Measurements from ENCODE around the gene BABAM2. TPM values are rescaled to one million over a fixed set of nuclear protein-coding genes. Genes with fewer than 3 reads are reported as not detected.

Gene BABAM2
- total RNA-seq = 45.9 and 46.7 TPM in 2 replicates

DNA sequence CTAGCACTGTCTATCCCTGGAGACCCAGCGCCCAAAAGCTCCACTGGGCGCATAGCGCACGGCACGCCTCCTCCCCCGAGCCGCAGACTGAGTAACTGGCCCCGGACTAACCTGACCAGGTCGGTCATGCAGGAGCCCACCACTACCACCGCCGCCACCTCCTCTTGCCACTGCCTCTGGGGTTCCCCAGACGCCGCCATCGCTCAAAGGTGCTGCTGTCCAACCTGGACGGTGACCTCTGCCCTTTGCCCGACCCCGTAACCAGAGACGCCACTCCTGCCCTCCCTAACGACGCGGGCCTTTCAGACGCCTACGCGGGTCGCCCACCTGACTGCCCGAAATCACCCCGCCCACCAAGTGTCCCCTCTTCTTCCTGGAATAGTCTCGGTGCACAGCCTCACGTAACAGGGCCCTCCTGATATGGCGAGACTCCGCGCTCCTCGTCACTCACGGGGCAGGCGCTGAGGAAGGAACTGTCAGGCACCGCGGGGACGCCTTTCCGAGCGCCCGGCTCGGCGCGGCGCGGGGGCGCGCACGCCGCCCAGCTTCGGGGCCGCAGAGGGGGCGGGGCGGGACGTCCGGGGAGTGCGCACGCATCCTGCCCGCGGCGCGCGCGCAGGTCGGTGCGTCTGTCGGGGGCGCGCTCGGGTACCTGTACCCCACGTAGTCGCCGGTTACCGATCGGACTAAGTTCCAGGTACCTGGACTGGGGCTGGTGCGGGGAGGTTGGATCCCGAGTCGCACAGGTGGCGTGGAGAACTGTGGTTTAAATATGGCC is at the start of gene BABAM2, which contains the start of gene RBKS:
TSS of gene BABAM2 (plus strand) at position 584 of the 778 bp plus-strand sequence. CDS start 3,828 bp downstream, outside the sequence.
TSS of gene RBKS (minus strand) at position 242 of the 778 bp plus-strand sequence. CDS start at position 200, 42 bp downstream.
- H3K27me3 Mint-ChIP-seq = peaks cover 2% of the 10 kb centered on the region
- intact Hi-C loops (cut with micrococcal nuclease) = loop anchor here (1.0 to 2.0 kb wide), 4 partner anchors 64 to 558 kb away; partner anchors contain the start of genes FOSL2 and MRPL33
- H3K9me3 Mint-ChIP-seq = peaks cover 10% of the 10 kb centered on the region
- H3K4me3 Mint-ChIP-seq = peak within 1 kb of the TSS; percentile 100
- H3K4me1 Mint-ChIP-seq = peaks cover 57% of the 10 kb centered on the region
- peaks cover 24% of the 10 kb centered on the region for H3K36me3 Mint-ChIP-seq (ENCODE audit: low read depth)
- peak; percentile 97 for DNase-seq
- peak within 1 kb of the TSS; percentile 100 for H3K27ac Mint-ChIP-seq

DNA sequence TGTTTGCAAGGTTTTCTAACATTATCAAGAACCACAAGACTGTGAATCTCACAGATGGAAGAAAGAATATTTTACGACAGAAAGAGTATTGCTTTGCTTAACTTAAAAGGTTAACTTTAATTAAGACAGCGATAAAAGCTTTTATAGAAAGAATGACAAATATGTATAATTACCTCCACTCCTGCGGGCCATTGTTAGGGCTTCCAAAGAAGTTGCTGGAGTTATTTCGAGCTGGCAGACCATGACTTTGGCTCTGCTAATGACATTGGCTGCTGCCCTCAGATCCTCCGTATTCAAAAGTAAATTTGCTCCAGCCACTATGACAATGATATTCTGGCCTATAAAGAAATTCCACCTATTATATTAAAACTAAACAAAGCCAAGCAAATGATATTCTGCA is 47.6 kb upstream of the BABAM2 start:
- no peak for DNase-seq
- Mint-ChIP-seq H3K36me3 (ENCODE audit: low read depth) (no peaks in the 10 kb centered on the region), H3K4me3 (no peak overlapping the region), H3K9me3 (no peaks in the 10 kb centered on the region), H3K27me3 (no peaks in the 10 kb centered on the region), H3K4me1 (no peaks in the 10 kb centered on the region), H3K27ac (no peak overlapping the region)
- intact Hi-C loops (cut with micrococcal nuclease) = no loop called here

DNA sequence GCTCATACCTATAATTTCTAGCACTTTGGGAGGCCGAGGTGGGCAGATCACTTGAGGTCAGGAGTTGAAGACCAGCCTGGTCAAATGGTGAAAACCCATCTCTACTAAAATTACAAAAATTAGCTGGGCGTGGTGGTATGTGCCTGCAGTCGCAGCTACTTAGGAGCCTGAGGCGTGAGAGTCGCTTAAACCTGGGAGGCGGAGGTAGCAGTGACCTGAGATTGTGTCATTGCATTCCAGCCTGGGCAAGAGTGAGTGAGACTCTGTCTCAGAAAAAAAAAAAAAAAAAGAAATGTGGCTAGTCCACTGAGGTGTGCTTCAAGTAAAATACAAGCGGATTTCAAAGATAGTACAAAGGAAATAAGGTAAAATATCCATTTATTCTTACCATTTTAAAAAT is 46.5 kb upstream of the BABAM2 start:
- Mint-ChIP-seq H3K36me3 (ENCODE audit: low read depth) (no peaks in the 10 kb centered on the region), H3K9me3 (no peaks in the 10 kb centered on the region), H3K4me3 (no peak overlapping the region), H3K27me3 (no peaks in the 10 kb centered on the region), H3K4me1 (no peaks in the 10 kb centered on the region), H3K27ac (no peak overlapping the region)
- intact Hi-C loops (cut with micrococcal nuclease) = no loop called here
- no peak for DNase-seq

DNA sequence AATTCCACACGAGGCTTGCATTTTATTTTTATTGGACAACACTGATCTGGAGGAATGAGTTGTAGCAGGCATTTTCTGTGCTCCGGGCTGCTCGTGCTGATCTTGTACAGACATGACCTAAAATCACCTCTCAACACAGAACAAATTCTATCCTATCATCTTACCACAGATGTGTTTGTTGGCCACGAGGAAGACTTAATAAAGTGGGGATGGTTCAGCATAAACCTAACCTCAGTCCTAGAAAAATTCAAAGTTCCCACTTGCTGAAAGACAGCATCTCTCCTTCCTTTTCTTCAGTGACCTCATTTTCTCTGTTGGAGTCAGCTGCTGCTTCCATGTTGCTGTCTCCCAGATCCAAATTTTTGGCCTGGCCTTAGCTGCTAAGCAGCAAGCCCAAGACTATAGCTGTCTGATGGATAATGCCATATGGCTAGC is 45.7 kb upstream of the BABAM2 start:
- intact Hi-C loops (cut with micrococcal nuclease) = no loop called here
- Mint-ChIP-seq H3K4me3 (no peak overlapping the region), H3K9me3 (no peaks in the 10 kb centered on the region), H3K36me3 (ENCODE audit: low read depth) (no peaks in the 10 kb centered on the region), H3K27me3 (no peaks in the 10 kb centered on the region), H3K4me1 (no peaks in the 10 kb centered on the region), H3K27ac (no peak overlapping the region)
- DNase-seq = no peak

DNA sequence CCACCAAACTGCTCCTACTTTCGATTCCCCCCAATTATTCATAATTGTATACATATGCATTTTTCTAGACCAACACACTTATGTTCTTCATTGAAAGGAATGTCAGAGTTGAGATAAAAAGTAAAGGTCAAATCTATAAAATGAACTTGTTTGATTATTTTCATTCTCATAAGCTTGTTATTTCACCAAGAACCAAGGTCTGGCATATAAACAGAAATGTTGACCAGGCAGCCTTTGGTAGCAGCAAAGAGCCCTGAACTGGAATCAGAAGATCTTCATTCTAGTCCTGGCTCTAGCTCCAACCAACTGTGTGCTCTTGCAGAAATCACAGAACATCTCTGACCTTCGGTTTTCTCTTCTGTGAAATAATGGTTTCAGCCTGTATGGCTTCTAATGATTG is 43.2 kb upstream of the BABAM2 start:
- no peaks in the 10 kb centered on the region for H3K4me1 Mint-ChIP-seq
- no peak overlapping the region for H3K27ac Mint-ChIP-seq
- no peak for DNase-seq
- H3K36me3 Mint-ChIP-seq (ENCODE audit: low read depth) = no peaks in the 10 kb centered on the region
- intact Hi-C loops (cut with micrococcal nuclease) = no loop called here
- H3K9me3 Mint-ChIP-seq = no peaks in the 10 kb centered on the region
- H3K4me3 Mint-ChIP-seq = no peak overlapping the region
- H3K27me3 Mint-ChIP-seq = no peaks in the 10 kb centered on the region

DNA sequence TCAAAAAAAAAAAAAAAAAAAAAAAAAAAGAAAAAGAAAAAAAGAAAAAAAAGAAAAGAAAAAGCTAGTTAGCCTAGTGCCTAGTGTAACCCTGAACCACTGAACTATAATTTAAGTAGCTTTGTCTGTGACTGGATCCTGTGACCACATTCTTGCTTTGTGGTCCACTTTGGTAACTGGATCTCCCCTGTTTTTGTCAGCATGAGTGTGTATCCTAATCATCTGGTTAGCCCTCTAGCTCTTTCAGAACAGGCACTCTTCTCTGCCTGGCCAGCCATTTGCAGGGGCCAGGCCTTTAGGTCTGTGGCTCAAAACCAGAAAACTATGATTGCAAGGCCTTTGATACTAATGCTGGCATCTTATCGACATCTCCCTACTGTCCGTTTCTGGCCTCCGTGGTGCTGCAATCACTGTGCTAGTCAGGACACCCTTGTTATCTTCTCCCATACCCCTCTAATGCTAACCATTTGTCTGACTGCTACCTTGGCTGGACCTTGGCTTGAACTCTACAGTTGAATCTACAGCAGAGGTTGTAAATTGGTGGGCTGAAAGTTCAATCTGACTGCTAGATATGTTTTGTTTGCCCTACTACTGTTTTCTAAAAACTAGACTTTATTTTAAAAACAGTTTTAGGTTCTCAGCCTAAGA is 40.8 kb upstream of the BABAM2 start:
- no peaks in the 10 kb centered on the region for H3K36me3 Mint-ChIP-seq (ENCODE audit: low read depth)
- no peaks in the 10 kb centered on the region for H3K27me3 Mint-ChIP-seq
- no peak overlapping the region for H3K27ac Mint-ChIP-seq
- intact Hi-C loops (cut with micrococcal nuclease) = no loop called here
- H3K4me3 Mint-ChIP-seq = no peak overlapping the region
- H3K4me1 Mint-ChIP-seq = no peaks in the 10 kb centered on the region
- no peak for DNase-seq
- no peaks in the 10 kb centered on the region for H3K9me3 Mint-ChIP-seq

DNA sequence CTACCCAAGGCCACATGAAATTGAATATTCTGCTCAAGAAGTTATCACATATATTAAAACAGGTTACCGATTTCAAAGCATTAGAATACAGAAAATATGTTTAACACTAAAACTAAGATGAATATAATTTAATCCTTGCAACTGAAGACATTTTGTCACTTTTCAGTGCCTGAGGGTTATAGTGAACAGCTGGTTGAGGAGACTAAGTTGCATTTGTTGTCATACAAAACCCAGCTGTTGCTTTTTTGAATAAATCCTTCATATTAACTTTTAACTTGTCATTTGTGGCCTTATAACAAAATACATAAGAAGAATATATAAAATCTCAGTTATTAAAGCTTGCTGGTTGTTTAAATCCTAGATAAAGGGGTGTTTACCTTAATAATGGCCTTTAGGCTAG is 37.8 kb upstream of the BABAM2 start:
- Mint-ChIP-seq H3K4me1 (peaks cover 13% of the 10 kb centered on the region), H3K27ac (no peak overlapping the region), H3K27me3 (no peaks in the 10 kb centered on the region), H3K4me3 (no peak overlapping the region), H3K36me3 (ENCODE audit: low read depth) (peaks cover 3% of the 10 kb centered on the region), H3K9me3 (peaks cover 6% of the 10 kb centered on the region)
- intact Hi-C loops (cut with micrococcal nuclease) = no loop called here
- DNase-seq = no peak

DNA sequence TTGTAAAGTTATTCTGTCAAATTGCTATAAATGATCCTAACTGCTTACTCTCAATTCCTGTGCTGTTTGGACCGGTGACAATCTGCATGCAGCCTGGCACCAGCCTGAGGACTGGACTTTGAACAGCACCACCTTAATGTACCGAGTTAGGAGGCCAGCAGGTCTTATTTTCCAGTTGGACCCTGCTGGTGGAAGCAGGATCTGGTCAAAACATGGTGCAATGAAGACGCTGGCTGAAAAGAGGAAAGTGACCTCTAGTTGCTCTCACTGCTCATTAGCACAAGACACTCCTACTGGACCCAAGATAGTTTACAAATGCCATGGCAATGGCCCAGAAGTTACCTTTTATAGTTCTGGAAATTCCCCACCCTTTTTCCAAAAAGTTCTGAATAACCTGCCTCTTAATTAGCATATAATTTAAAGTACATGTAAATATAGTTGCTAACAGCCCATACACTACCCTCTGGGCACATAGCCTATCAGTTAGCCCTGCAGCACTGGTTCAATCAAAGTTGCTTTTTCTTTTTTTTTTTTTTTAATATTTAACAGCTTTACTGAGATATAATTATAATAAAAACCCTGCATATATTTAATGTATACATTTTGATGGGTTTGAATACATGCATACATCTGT is 36.2 kb upstream of the BABAM2 start:
- H3K36me3 Mint-ChIP-seq (ENCODE audit: low read depth) = peaks cover 3% of the 10 kb centered on the region
- H3K4me3 Mint-ChIP-seq = no peak overlapping the region
- H3K4me1 Mint-ChIP-seq = peaks cover 16% of the 10 kb centered on the region
- no peaks in the 10 kb centered on the region for H3K27me3 Mint-ChIP-seq
- H3K27ac Mint-ChIP-seq = no peak overlapping the region
- no peak for DNase-seq
- intact Hi-C loops (cut with micrococcal nuclease) = no loop called here
- peaks cover 13% of the 10 kb centered on the region for H3K9me3 Mint-ChIP-seq

DNA sequence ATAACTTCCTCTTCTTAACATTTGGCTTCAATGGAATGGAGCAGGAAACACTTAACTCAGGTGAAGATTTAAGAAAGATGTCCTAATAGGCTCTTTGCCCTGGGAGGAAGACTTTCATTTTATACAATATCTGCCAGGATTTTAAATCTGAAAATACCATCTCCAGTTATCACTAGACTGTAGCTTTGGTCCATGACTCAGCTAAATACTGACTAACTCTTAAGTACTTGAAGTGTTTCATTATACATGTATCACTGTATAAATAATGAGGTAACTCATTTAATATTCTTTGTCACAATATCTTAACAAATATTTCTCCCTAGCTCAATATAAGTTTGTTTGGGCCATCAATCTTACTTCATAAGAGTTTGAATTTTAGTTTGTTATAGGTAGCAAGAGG is 35.1 kb upstream of the BABAM2 start:
- intact Hi-C loops (cut with micrococcal nuclease) = no loop called here
- DNase-seq = no peak
- Mint-ChIP-seq H3K36me3 (ENCODE audit: low read depth) (peaks cover 3% of the 10 kb centered on the region), H3K27ac (no peak overlapping the region), H3K4me3 (no peak overlapping the region), H3K27me3 (no peaks in the 10 kb centered on the region), H3K9me3 (peaks cover 13% of the 10 kb centered on the region), H3K4me1 (peaks cover 20% of the 10 kb centered on the region)

DNA sequence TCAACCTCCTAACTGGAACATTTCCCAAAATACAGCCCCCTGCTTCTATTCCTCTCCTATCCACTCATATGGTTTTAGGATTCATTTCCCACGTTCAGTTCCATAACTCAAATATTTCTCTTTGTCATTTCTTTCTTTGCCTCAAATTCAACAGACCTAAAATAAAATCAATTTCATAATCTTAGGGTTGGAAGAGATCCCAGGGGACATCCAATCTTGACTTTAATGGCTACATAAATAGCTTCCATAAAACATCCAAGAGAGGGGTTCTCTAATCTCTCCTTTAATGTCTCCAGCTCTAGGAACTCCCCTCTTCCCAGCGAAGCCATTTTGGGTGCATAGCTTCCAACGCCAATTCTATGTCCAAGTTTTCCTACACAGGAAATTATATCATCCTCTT is 34.1 kb upstream of the BABAM2 start:
- no peak for DNase-seq
- H3K36me3 Mint-ChIP-seq (ENCODE audit: low read depth) = peaks cover 3% of the 10 kb centered on the region
- intact Hi-C loops (cut with micrococcal nuclease) = loop anchor here (2.0 kb wide), 1 partner anchor 46 kb away; no protein-coding TSS in a partner anchor
- no peaks in the 10 kb centered on the region for H3K27me3 Mint-ChIP-seq
- H3K9me3 Mint-ChIP-seq = peaks cover 13% of the 10 kb centered on the region
- peaks cover 22% of the 10 kb centered on the region for H3K4me1 Mint-ChIP-seq
- H3K27ac Mint-ChIP-seq = no peak overlapping the region
- no peak overlapping the region for H3K4me3 Mint-ChIP-seq

DNA sequence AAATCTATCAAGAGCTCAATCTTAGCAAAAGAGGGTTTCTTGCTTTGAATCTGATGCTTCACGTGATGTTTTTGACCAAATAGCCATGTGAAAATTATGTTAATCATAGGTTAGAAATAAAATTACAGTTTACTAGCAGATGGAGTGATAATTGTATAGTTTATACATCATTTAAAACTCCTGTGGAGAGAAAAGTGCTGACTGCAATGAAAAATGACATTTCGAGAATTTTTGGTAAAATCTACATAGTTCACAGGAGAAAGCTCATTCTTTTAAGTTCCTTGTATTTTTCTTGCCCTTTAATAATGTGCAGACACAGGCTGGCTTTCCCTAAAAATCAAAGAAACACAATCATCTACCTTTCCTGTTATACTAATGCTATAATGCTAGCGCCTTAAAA is 33.6 kb upstream of the BABAM2 start:
- H3K27ac Mint-ChIP-seq = peak overlapping the region; percentile 48
- H3K27me3 Mint-ChIP-seq = no peaks in the 10 kb centered on the region
- no peak overlapping the region for H3K4me3 Mint-ChIP-seq

DNA sequence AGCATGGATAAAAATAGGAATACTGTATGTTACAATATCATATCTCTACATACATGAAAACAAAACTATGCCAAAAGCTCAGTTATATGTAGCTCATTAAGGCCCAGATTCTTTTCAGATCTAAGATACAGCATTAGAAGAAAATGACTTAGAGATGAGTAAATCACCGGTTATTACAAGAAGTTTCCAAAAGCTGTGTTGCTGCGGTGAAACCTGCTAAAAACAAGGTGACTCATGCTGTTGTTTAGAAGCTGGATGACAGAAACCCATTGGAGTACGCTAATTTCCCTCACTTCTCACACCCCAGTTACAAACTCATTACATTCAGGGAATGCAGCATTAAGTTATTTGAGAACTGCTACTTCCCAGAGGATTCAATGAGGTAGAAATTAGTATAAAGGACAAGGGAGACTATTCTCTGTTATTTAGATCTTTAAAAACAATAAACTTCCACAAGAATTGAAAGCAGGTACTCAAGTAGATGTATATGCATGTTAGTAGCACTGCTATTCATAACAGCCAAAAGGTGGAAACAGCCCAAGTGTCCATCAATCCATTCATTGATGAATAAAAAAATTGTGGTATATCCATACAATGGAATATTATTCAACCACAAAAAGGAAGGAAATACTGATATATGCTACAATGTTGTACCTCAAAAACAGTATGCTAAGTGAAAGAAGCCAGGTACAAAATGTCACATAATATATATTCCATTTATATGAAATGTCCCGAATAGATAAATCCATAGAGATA is 32.9 kb upstream of the BABAM2 start:
- H3K27me3 Mint-ChIP-seq = no peaks in the 10 kb centered on the region
- H3K4me3 Mint-ChIP-seq = no peak overlapping the region
- peaks cover 13% of the 10 kb centered on the region for H3K9me3 Mint-ChIP-seq
- peaks cover 22% of the 10 kb centered on the region for H3K4me1 Mint-ChIP-seq
- peak overlapping the region; percentile 77 for H3K27ac Mint-ChIP-seq
- H3K36me3 Mint-ChIP-seq (ENCODE audit: low read depth) = peaks cover 3% of the 10 kb centered on the region
- intact Hi-C loops (cut with micrococcal nuclease) = loop anchor here (2.0 kb wide), 1 partner anchor 45 kb away; no protein-coding TSS in a partner anchor
- DNase-seq = no peak

More for the DNA sequence above, 33.6 kb upstream of the BABAM2 start:
- intact Hi-C loops (cut with micrococcal nuclease) = loop anchor here (2.0 kb wide), 1 partner anchor 46 kb away; no protein-coding TSS in a partner anchor
- DNase-seq = no peak
- peaks cover 13% of the 10 kb centered on the region for H3K9me3 Mint-ChIP-seq
- H3K36me3 Mint-ChIP-seq (ENCODE audit: low read depth) = peaks cover 3% of the 10 kb centered on the region
- peaks cover 22% of the 10 kb centered on the region for H3K4me1 Mint-ChIP-seq

DNA sequence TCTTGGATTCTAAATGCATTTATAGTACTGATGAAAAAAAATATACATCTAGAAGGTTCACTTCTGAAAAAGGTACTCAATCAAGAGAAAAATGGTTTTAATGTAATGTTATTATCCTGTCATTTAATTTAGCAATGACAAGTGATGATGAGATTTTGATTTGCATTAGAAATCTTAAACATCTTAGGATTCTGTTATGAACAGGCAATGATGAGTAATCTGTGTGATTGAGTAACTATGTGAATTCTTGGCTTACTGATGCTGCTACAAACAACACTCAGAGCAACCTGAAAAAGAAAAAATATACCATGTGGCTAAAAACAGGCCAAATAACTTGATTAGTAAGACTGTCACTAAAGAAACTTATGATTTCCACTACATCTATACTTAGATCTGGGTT is 30.4 kb upstream of the BABAM2 start:
- Mint-ChIP-seq H3K4me3 (no peak overlapping the region), H3K4me1 (peaks cover 22% of the 10 kb centered on the region), H3K36me3 (ENCODE audit: low read depth) (peaks cover 3% of the 10 kb centered on the region), H3K9me3 (peaks cover 13% of the 10 kb centered on the region), H3K27ac (peak overlapping the region; percentile 21), H3K27me3 (no peaks in the 10 kb centered on the region)
- intact Hi-C loops (cut with micrococcal nuclease) = no loop called here
- no peak for DNase-seq

Data from activated CD4-positive, alpha-beta T cell treated with anti-CD3 and anti-CD28 coated beads, Interleukin-2, amount 10 ng/mL, durations not matched to agents 24 days and 14 days (primary cell).